Measurements from ENCODE around the gene KRTDAP. TPM values are rescaled to one million over a fixed set of nuclear protein-coding genes. Genes with fewer than 3 reads are reported as not detected.

The KRTDAP gene
- total RNA-seq, 1 donor from 2014 or later: 0.89 TPM

- no peaks in the 10 kb centered on the region for H3K36me3 ChIP-seq
- DNase-seq: no peak
- peaks cover 39% of the 10 kb centered on the region for H3K4me1 ChIP-seq
- H3K4me3 ChIP-seq: no peak overlapping the region
- H3K27me3 ChIP-seq (ENCODE audit: low read depth): no peaks in the 10 kb centered on the region
- no peak for TF ChIP-seq CTCF (IDR thresholded peaks at IDR 0.05)
- no peak for ATAC-seq
- no peaks in the 10 kb centered on the region for H3K9me3 ChIP-seq
- intact Hi-C loops (cut with DNase I): no loop called here
- H3K27ac ChIP-seq: no peak overlapping the region
Observed at GRCh38 chr19:35460608-35461007, 29.7 kb downstream of the KRTDAP start.

GRCh38 chr19:35459414-35460082 lies 30.7 kb downstream of the KRTDAP start:
- Histone ChIP-seq H3K9me3 (no peaks in the 10 kb centered on the region), H3K27ac (peak overlapping the region; percentile 36), H3K4me1 (peaks cover 39% of the 10 kb centered on the region), H3K4me3 (no peak overlapping the region), H3K36me3 (no peaks in the 10 kb centered on the region), H3K27me3 (ENCODE audit: low read depth) (no peaks in the 10 kb centered on the region)
- intact Hi-C loops (cut with DNase I): no loop called here
- ATAC-seq: peak; percentile 51 to 52
- DNase-seq: peak; percentile 56
- no peak for TF ChIP-seq CTCF (IDR thresholded peaks at IDR 0.05)

GRCh38 chr19:35458731-35459391 lies 31.4 kb downstream of the KRTDAP start:
- Histone ChIP-seq H3K9me3 (no peaks in the 10 kb centered on the region), H3K36me3 (no peaks in the 10 kb centered on the region), H3K4me3 (no peak overlapping the region), H3K27me3 (ENCODE audit: low read depth) (no peaks in the 10 kb centered on the region), H3K4me1 (peaks cover 39% of the 10 kb centered on the region), H3K27ac (peak overlapping the region; percentile 24)
- TF ChIP-seq CTCF (IDR thresholded peaks at IDR 0.05): no peak
- ATAC-seq (peak; percentile 56 to 64), DNase-seq (peak; percentile 49)
- intact Hi-C loops (cut with DNase I): no loop called here

- no peak overlapping the region for H3K27ac ChIP-seq
- no peak for DNase-seq
- peaks cover 36% of the 10 kb centered on the region for H3K4me1 ChIP-seq
- ATAC-seq: no peak
- intact Hi-C loops (cut with DNase I): no loop called here
- H3K27me3 ChIP-seq (ENCODE audit: low read depth): no peaks in the 10 kb centered on the region
- TF ChIP-seq CTCF (IDR thresholded peaks at IDR 0.05): no peak
- H3K9me3 ChIP-seq: no peaks in the 10 kb centered on the region
- no peaks in the 10 kb centered on the region for H3K36me3 ChIP-seq
- H3K4me3 ChIP-seq: no peak overlapping the region
Observed at GRCh38 chr19:35458192-35458591, 32.1 kb downstream of the KRTDAP start.

GRCh38 chr19:35457173-35457572 lies 33.1 kb downstream of the KRTDAP start:
- TF ChIP-seq CTCF (IDR thresholded peaks at IDR 0.05): no peak
- ATAC-seq: no peak
- peaks cover 30% of the 10 kb centered on the region for H3K4me1 ChIP-seq
- no peaks in the 10 kb centered on the region for H3K27me3 ChIP-seq (ENCODE audit: low read depth)
- no peak for DNase-seq
- H3K36me3 ChIP-seq: no peaks in the 10 kb centered on the region
- H3K9me3 ChIP-seq: no peaks in the 10 kb centered on the region
- intact Hi-C loops (cut with DNase I): no loop called here
- no peak overlapping the region for H3K27ac ChIP-seq
- H3K4me3 ChIP-seq: no peak overlapping the region
